Measurements from ENCODE around the gene RTL10. TPM values are rescaled to one million over a fixed set of nuclear protein-coding genes. Genes with fewer than 3 reads are reported as not detected.

The RTL10 gene
- total RNA-seq, 1 experiment from 2014 or later = 21.5 TPM

DNA sequence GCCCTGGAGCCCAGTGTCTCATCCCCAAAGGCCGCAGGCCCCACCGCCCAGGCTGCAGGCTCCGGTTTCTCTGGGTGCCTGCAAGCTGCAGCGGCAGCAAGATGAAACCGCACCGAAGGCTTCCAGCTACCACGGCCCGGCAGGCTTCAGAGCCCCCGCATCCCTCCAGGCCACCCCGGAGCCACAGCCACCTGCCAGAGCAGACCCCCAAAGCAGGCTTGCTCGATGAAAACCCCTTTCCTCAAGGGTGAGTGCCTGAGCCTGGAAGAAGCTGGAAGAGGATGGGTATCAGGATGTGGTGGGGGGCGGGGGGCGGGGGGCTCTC lies 24.5 kb upstream of the RTL10 start:
- CTCF ChIA-PET = interaction anchor here (1.1 to 1.3 kb wide), 2 partner anchors 11 to 149 kb away, joined by 3 to 4 read pairs; no protein-coding TSS in a partner anchor
- no peaks in the 10 kb centered on the region for H3K9me3 Mint-ChIP-seq

GRCh38 chr22:19878461-19879245 lies 24.0 kb upstream of the RTL10 start:
- peak; percentile 8 for DNase-seq (ENCODE audit: low spot score)
- no peaks in the 10 kb centered on the region; the same call in 1 of the 2 replicates for H3K27me3 Mint-ChIP-seq (ENCODE audit: low read depth)
- TF ChIP-seq ZNF232 (CRISPR knock-in tag; IDR thresholded peaks at IDR 0.05) = no peak
- TF ChIP-seq, protein P1, sequence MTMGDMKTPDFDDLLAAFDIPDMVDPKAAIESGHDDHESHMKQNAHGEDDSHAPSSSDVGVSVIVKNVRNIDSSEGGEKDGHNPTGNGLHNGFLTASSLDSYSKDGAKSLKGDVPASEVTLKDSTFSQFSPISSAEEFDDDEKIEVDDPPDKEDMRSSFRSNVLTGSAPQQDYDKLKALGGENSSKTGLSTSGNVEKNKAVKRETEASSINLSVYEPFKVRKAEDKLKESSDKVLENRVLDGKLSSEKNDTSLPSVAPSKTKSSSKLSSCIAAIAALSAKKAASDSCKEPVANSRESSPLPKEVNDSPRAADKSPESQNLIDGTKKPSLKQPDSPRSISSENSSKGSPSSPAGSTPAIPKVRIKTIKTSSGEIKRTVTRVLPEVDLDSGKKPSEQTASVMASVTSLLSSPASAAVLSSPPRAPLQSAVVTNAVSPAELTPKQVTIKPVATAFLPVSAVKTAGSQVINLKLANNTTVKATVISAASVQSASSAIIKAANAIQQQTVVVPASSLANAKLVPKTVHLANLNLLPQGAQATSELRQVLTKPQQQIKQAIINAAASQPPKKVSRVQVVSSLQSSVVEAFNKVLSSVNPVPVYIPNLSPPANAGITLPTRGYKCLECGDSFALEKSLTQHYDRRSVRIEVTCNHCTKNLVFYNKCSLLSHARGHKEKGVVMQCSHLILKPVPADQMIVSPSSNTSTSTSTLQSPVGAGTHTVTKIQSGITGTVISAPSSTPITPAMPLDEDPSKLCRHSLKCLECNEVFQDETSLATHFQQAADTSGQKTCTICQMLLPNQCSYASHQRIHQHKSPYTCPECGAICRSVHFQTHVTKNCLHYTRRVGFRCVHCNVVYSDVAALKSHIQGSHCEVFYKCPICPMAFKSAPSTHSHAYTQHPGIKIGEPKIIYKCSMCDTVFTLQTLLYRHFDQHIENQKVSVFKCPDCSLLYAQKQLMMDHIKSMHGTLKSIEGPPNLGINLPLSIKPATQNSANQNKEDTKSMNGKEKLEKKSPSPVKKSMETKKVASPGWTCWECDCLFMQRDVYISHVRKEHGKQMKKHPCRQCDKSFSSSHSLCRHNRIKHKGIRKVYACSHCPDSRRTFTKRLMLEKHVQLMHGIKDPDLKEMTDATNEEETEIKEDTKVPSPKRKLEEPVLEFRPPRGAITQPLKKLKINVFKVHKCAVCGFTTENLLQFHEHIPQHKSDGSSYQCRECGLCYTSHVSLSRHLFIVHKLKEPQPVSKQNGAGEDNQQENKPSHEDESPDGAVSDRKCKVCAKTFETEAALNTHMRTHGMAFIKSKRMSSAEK (CRISPR knock-in tag; IDR thresholded peaks at IDR 0.05; ENCODE audit: borderline replicate concordance) = no peak
- no peak for TF ChIP-seq MYBL2 (CRISPR knock-in tag; IDR thresholded peaks at IDR 0.05)
- TF ChIP-seq ZNF317 (CRISPR knock-in tag; IDR thresholded peaks at IDR 0.05; ENCODE audit: borderline replicate concordance, low read depth) = no peak
- TF ChIP-seq TEAD1 (CRISPR knock-in tag; IDR thresholded peaks at IDR 0.05) = no peak
- no peak for TF ChIP-seq ZBTB21 (CRISPR knock-in tag; IDR thresholded peaks at IDR 0.05; ENCODE audit: borderline replicate concordance)
- TF ChIP-seq STAT6 (CRISPR knock-in tag; conservative IDR thresholded peaks at IDR 0.05; ENCODE audit: low read depth) = no peak
- TF ChIP-seq FOXP1 (CRISPR knock-in tag; IDR thresholded peaks at IDR 0.05; ENCODE audit: borderline replicate concordance) = no peak
- no peak for TF ChIP-seq CBFB (CRISPR knock-in tag; IDR thresholded peaks at IDR 0.05; ENCODE audit: low read depth)
- TF ChIP-seq ZNF281 (CRISPR knock-in tag; IDR thresholded peaks at IDR 0.05) = no peak

More for the DNA sequence above, 24.5 kb upstream of the RTL10 start:
- Mint-ChIP-seq H3K36me3 (no peaks in the 10 kb centered on the region), H3K4me1 (peaks cover 30% of the 10 kb centered on the region), H3K4me3 (no peak overlapping the region), H3K27me3 (ENCODE audit: low read depth) (no peaks in the 10 kb centered on the region; the same call in 1 of the 2 replicates), H3K27ac (peak overlapping the region; percentile 31; the same call in 1 of the 2 replicates)
- TF ChIP-seq SP1 (CRISPR knock-in tag; conservative IDR thresholded peaks at IDR 0.05) = no peak
- no peak for TF ChIP-seq IRF1 (CRISPR knock-in tag; IDR thresholded peaks at IDR 0.05)
- TF ChIP-seq, protein P2, sequence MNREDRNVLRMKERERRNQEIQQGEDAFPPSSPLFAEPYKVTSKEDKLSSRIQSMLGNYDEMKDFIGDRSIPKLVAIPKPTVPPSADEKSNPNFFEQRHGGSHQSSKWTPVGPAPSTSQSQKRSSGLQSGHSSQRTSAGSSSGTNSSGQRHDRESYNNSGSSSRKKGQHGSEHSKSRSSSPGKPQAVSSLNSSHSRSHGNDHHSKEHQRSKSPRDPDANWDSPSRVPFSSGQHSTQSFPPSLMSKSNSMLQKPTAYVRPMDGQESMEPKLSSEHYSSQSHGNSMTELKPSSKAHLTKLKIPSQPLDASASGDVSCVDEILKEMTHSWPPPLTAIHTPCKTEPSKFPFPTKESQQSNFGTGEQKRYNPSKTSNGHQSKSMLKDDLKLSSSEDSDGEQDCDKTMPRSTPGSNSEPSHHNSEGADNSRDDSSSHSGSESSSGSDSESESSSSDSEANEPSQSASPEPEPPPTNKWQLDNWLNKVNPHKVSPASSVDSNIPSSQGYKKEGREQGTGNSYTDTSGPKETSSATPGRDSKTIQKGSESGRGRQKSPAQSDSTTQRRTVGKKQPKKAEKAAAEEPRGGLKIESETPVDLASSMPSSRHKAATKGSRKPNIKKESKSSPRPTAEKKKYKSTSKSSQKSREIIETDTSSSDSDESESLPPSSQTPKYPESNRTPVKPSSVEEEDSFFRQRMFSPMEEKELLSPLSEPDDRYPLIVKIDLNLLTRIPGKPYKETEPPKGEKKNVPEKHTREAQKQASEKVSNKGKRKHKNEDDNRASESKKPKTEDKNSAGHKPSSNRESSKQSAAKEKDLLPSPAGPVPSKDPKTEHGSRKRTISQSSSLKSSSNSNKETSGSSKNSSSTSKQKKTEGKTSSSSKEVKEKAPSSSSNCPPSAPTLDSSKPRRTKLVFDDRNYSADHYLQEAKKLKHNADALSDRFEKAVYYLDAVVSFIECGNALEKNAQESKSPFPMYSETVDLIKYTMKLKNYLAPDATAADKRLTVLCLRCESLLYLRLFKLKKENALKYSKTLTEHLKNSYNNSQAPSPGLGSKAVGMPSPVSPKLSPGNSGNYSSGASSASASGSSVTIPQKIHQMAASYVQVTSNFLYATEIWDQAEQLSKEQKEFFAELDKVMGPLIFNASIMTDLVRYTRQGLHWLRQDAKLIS (CRISPR knock-in tag; IDR thresholded peaks at IDR 0.05; ENCODE audit: borderline replicate concordance) = no peak
- TF ChIP-seq, protein P3, sequence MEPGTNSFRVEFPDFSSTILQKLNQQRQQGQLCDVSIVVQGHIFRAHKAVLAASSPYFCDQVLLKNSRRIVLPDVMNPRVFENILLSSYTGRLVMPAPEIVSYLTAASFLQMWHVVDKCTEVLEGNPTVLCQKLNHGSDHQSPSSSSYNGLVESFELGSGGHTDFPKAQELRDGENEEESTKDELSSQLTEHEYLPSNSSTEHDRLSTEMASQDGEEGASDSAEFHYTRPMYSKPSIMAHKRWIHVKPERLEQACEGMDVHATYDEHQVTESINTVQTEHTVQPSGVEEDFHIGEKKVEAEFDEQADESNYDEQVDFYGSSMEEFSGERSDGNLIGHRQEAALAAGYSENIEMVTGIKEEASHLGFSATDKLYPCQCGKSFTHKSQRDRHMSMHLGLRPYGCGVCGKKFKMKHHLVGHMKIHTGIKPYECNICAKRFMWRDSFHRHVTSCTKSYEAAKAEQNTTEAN (CRISPR knock-in tag; IDR thresholded peaks at IDR 0.05) = no peak
- ATAC-seq = no peak
- POLR2A ChIA-PET = no interaction called here
- DNase-seq (ENCODE audit: low spot score) = peak; percentile 10

More at GRCh38 chr22:19878461-19879245, 24.0 kb upstream of the RTL10 start:
- H3K4me3 Mint-ChIP-seq = no peak overlapping the region
- peak overlapping the region; percentile 31 for H3K27ac Mint-ChIP-seq
- H3K4me1 Mint-ChIP-seq = peaks cover 30% of the 10 kb centered on the region
- POLR2A ChIA-PET = no interaction called here
- ATAC-seq = no peak
- H3K9me3 Mint-ChIP-seq = no peaks in the 10 kb centered on the region
- no peaks in the 10 kb centered on the region for H3K36me3 Mint-ChIP-seq
- CTCF ChIA-PET = interaction anchor here (1.1 to 1.3 kb wide), 2 partner anchors 12 to 148 kb away, joined by 3 to 4 read pairs; no protein-coding TSS in a partner anchor
